ENCODE data around the gene PLEKHG1. TPM values are rescaled to one million over a fixed set of nuclear protein-coding genes. Genes with fewer than 3 reads are reported as not detected.

Gene PLEKHG1
- polyA plus RNA-seq, 2 of the 4 experiments (the other 2 are of a cell fraction) = 0.17 to 0.93 TPM

DNA sequence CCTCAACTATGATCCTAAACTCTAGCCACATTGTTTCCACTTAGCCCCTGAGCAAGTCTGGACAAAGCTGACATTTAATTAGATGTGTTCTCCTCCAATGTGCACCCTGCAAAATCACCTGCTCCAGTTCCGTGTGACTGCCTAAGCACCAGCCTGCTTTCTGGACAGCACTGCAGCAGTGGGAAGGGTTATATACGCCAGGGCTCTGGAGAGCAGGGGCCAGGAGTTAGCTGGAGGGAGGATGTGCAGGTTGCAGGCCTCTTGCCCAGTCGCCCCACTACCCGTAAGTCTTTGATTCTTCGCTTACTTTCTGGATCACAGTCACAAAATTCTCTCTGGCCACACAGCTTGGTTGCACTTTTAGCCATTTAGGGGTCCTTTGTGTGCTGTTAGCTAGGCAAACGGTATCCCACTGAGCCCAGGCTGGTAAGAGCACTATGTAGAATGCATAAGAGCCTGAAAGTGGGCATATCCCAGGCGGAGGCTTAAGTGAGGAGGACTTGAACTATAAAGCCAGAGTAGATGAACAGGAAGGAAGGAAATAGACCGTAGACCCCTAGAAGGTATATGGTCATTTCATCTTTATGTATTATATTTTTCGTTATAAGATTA is 10.7 kb upstream of the PLEKHG1 start:
- WGBS (ENCODE audit: missing lambda C conversion rate) = 40% methylated on average over 9 of the region's 9 CpGs
- ATAC-seq (no peak), FAIRE-seq (no peak), DNase-seq (ENCODE audit: low read depth in 1 of 2, low spot score in 1 of 2) (no peak)
- H3K4me3 ChIP-seq = no peak overlapping the region
- H3K27ac ChIP-seq = no peak overlapping the region
- no peaks in the 10 kb centered on the region for H3K4me1 ChIP-seq
- no peaks in the 10 kb centered on the region for H3K9me3 ChIP-seq
- POLR2A ChIA-PET = no interaction called here
- CTCF ChIA-PET = interaction anchor here (0.9 kb wide), 1 partner anchor 15 kb away, joined by 3 read pairs; no protein-coding TSS in a partner anchor
- TF ChIP-seq HDAC2 (IDR thresholded peaks at IDR 0.05) (no peak), GATA3 (IDR thresholded peaks at IDR 0.05; ENCODE audit: borderline replicate concordance) (no peak), NFE2L2 (conservative IDR thresholded peaks at IDR 0.05; ENCODE audit: low read length) (no peak), FOSL2 (IDR thresholded peaks at IDR 0.05) (no peak), FOSL2 (CRISPR knock-in tag; IDR thresholded peaks at IDR 0.05) (no peak), HOXA7 (CRISPR knock-in tag; IDR thresholded peaks at IDR 0.05) (no peak)
- no peak overlapping the region for H3K4me2 ChIP-seq

GRCh38 chr6:150589852-150590251 is 9.8 kb upstream of the PLEKHG1 start:
- DNase-seq (ENCODE audit: low read depth in 1 of 2, low spot score in 1 of 2) (no peak), ATAC-seq (no peak), FAIRE-seq (no peak)
- H3K4me1 ChIP-seq = no peaks in the 10 kb centered on the region
- ChIA-PET POLR2A (no interaction called here), CTCF (interaction anchor here (0.9 kb wide), 1 partner anchor 16 kb away, joined by 3 read pairs; no protein-coding TSS in a partner anchor)
- no peak overlapping the region for H3K4me2 ChIP-seq
- no peak overlapping the region for H3K4me3 ChIP-seq
- H3K9me3 ChIP-seq = no peaks in the 10 kb centered on the region
- no peak overlapping the region for H3K27ac ChIP-seq
- no peak for TF ChIP-seq REST (IDR thresholded peaks at IDR 0.05)
- no peak for TF ChIP-seq ELK1 (IDR thresholded peaks at IDR 0.05; ENCODE audit: low read depth, low read length)
- TF ChIP-seq EP300 (IDR thresholded peaks at IDR 0.05) = no peak
- TF ChIP-seq NR3C1 (IDR thresholded peaks at IDR 0.05) = no peak
- no peak for TF ChIP-seq MYC (IDR thresholded peaks at IDR 0.05; ENCODE audit: borderline replicate concordance, low read length)

DNA sequence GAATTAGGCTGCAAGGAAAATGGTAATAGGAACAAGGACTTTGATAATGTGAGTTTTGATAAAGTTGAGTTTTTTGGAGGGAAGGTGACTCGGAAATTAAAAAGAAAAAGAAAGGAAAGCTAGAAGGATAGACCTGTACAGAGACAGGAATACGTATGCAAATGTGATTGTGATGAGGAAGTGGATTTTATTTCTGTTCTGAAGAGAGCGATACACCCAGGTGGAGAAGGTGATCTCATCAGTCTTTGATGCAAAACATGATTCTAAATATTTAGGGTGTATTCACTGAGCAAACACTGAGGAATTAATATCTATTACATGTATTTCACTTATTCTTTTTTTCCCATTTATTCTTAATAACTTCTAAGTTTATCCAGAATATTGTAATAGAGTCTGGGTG is 9.2 kb upstream of the PLEKHG1 start:
- Histone ChIP-seq H3K9me3 (no peaks in the 10 kb centered on the region), H3K27ac (no peak overlapping the region), H3K4me3 (no peak overlapping the region), H3K4me1 (no peaks in the 10 kb centered on the region), H3K4me2 (no peak overlapping the region)
- TF ChIP-seq PHF8 (IDR thresholded peaks at IDR 0.05; ENCODE audit: borderline replicate concordance, low read depth) = no peak
- no peak for TF ChIP-seq MAZ (IDR thresholded peaks at IDR 0.05; ENCODE audit: borderline replicate concordance, low read depth, low read length)
- no peak for TF ChIP-seq HDAC2 (IDR thresholded peaks at IDR 0.05)
- no peak for TF ChIP-seq CBX8 (IDR thresholded peaks at IDR 0.05)
- no peak for TF ChIP-seq ATOH8 (CRISPR knock-in tag; IDR thresholded peaks at IDR 0.05; ENCODE audit: low read depth)
- no peak for TF ChIP-seq SREBF2 (IDR thresholded peaks at IDR 0.05)
- no peak for TF ChIP-seq NPAS2 (CRISPR knock-in tag; IDR thresholded peaks at IDR 0.05; ENCODE audit: borderline replicate concordance)
- TF ChIP-seq, protein P1, sequence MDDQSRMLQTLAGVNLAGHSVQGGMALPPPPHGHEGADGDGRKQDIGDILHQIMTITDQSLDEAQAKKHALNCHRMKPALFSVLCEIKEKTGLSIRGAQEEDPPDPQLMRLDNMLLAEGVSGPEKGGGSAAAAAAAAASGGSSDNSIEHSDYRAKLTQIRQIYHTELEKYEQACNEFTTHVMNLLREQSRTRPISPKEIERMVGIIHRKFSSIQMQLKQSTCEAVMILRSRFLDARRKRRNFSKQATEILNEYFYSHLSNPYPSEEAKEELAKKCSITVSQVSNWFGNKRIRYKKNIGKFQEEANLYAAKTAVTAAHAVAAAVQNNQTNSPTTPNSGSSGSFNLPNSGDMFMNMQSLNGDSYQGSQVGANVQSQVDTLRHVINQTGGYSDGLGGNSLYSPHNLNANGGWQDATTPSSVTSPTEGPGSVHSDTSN (IDR thresholded peaks at IDR 0.05) = no peak
- TF ChIP-seq, protein P2, sequence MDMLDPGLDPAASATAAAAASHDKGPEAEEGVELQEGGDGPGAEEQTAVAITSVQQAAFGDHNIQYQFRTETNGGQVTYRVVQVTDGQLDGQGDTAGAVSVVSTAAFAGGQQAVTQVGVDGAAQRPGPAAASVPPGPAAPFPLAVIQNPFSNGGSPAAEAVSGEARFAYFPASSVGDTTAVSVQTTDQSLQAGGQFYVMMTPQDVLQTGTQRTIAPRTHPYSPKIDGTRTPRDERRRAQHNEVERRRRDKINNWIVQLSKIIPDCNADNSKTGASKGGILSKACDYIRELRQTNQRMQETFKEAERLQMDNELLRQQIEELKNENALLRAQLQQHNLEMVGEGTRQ (IDR thresholded peaks at IDR 0.05) = no peak
- no peak for TF ChIP-seq REST (IDR thresholded peaks at IDR 0.05)
- TF ChIP-seq HOXB13 (CRISPR knock-in tag; IDR thresholded peaks at IDR 0.05; ENCODE audit: low read depth) = no peak
- TF ChIP-seq EHMT2 (IDR thresholded peaks at IDR 0.05; ENCODE audit: low read depth) = no peak
- no peak for TF ChIP-seq KDM1A (IDR thresholded peaks at IDR 0.05; ENCODE audit: low read depth)
- DNase-seq (ENCODE audit: low read depth in 1 of 2, low spot score in 1 of 2) = no peak
- ChIA-PET POLR2A (no interaction called here), CTCF (no interaction called here)
- ATAC-seq = no peak
- no peak for FAIRE-seq
- 36% methylated on average over 3 of the region's 3 CpGs for WGBS (ENCODE audit: missing lambda C conversion rate)
